Panc1 (cell line): Measurements from ENCODE around the gene UBA52. TPM values are rescaled to one million over a fixed set of nuclear protein-coding genes. Genes with fewer than 3 reads are reported as not detected.

Source experiments
- ATAC-seq: fragments of 200-7000 bp; cut with Tn5 transposase; 2 replicates; pipeline ENCODE4 v1.9.1; 2020; ENCODE audit warnings: mild to moderate bottlenecking, moderate library complexity
- BruUV-seq: library from RNA; stranded (reverse); fragments of 400-500 nt; replicated peaks from 2 replicates; lab custom pipeline; 2021; lab: Mats Ljungman, UMichigan
- CTCF ChIA-PET: fragments of 300-600 bp; sonication (Branson Sonifier 250); formaldehyde crosslinking; loops from one replicate; lab custom pipeline; 2022; ENCODE audit warnings: antibody characterized with exemption; lab: Charles Lee
- POLR2A ChIA-PET: fragments of 300-600 bp; sonication (Branson Sonifier 250); formaldehyde crosslinking; loops from one replicate; lab custom pipeline; 2022; ENCODE audit warnings: antibody characterized with exemption; lab: Charles Lee
- DNase-seq: peaks from one replicate; pipeline ENCODE4 v3.0.0-alpha.2; 2010; ENCODE audit warnings: low read depth, low spot score
- H3K27ac ChIP-seq: 2 replicates; pipeline ENCODE4 v1.5.1; 2011; ENCODE audit warnings: mild to moderate bottlenecking, low read length, inconsistent platforms
- H3K27me3 ChIP-seq: fragments of 200-500 bp; sonication (Bioruptor generic); 2 replicates; pipeline ENCODE4 v1.6.0; 2014; ENCODE audit warnings: low read length, inconsistent platforms; ENCODE audit not compliant: control insufficient read depth, insufficient read depth
- H3K36me3 ChIP-seq: fragments of 200-500 bp; sonication (Bioruptor generic); 2 replicates; pipeline ENCODE4 v1.5.1; 2014; ENCODE audit warnings: inconsistent platforms, mild to moderate bottlenecking, low read length, moderate library complexity; ENCODE audit not compliant: control insufficient read depth, insufficient read depth
- H3K4me1 ChIP-seq: 2 replicates; pipeline ENCODE4 v1.5.1; 2011; ENCODE audit warnings: inconsistent platforms, mild to moderate bottlenecking, low read length, moderate library complexity; ENCODE audit not compliant: control insufficient read depth, insufficient read depth
- H3K4me3 ChIP-seq, 2 experiments: 2 replicates each; pipeline ENCODE4 v1.5.1; 2011 to 2012; ENCODE audit warnings: low read depth in 2 of 2, low read length in 2 of 2, mild to moderate bottlenecking in 2 of 2, inconsistent platforms in 1 of 2, moderate library complexity in 1 of 2
- H3K9me3 ChIP-seq: fragments of 200-500 bp; sonication (Bioruptor generic); 2 replicates; pipeline ENCODE4 v1.5.1; 2014; ENCODE audit warnings: low read depth, mild to moderate bottlenecking, inconsistent platforms, low read length, moderate library complexity; ENCODE audit not compliant: control insufficient read depth, insufficient read depth
- POLR2AphosphoS5 ChIP-seq: IDR thresholded peaks from 2 replicates; pipeline ENCODE4 v1.6.1; 2012; ENCODE audit warnings: mild to moderate bottlenecking, low read depth, low read length, moderate library complexity
- SIN3A ChIP-seq: IDR thresholded peaks from 2 replicates; pipeline ENCODE4 v1.6.1; 2012; ENCODE audit warnings: low read depth, mild to moderate bottlenecking, low read length, moderate library complexity, borderline replicate concordance; ENCODE audit not compliant: insufficient read depth
- TCF7L2 ChIP-seq: IDR thresholded peaks from 2 replicates; pipeline ENCODE4 v1.6.1; 2011; ENCODE audit warnings: mild to moderate bottlenecking, low read depth, low read length, inconsistent platforms
- in situ Hi-C: cut with HindIII; loops from 2 replicates; pipeline ENCODE4 v1.10.0; 2016; ENCODE audit warnings: low sequenced_read_pairs, low pct_unique_long_range_greater_than_20kb
- intact Hi-C: fragments of 100-400 bp; cut with micrococcal nuclease; formaldehyde crosslinking; loops from one replicate; pipeline ENCODE4 v1.10.0; 2022; ENCODE audit not compliant: unreplicated experiment
- total RNA-seq: library from RNA; stranded (reverse); gene quantifications from one replicate; pipeline ENCODE4 v1.2.1, GENCODE V29; 2021; ENCODE audit not compliant: unreplicated experiment
- TF ChIP-seq, protein P1 (sequence below): fragments of 450-650 bp; IDR thresholded peaks from 2 replicates; pipeline ENCODE4 v1.5.1; 2017; ENCODE audit warnings: mild to moderate bottlenecking
- TF ChIP-seq, protein P2 (sequence below), 2 experiments: IDR thresholded peaks; 2 replicates each; pipeline ENCODE4 v1.6.1; 2011 to 2012; ENCODE audit warnings: low read depth in 2 of 2, control low read depth in 1 of 2, low read length in 1 of 2, mild to moderate bottlenecking in 1 of 2, moderate library complexity in 1 of 2; ENCODE audit not compliant: insufficient read depth in 1 of 2

Gene UBA52
- total RNA-seq, 1 experiment from 2014 or later: 907 TPM

DNA sequence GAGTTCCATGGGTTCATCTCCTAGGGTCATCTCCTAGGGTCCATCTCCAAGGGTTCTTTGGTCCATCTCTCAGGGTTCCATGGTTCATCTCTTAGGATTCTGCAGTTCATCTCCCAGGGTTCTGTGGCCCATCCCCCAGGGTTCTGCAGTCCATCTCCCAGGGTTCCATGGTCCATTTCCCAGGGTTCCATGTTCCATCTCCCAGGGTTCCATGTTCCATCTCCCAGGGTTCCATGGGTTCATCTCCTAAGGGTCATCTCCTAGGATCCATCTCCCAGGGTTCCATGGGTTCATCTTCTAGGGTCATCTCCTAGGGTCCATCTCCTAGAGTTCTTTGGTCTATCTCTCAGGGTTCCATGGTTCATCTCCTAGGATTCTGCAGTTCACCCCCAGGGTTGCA lies 45.9 kb downstream of the UBA52 start:
- H3K27me3 ChIP-seq: no peaks in the 10 kb centered on the region
- in situ Hi-C loops (no loop called here), intact Hi-C loops (no loop called here)
- CTCF ChIA-PET: no interaction called here
- H3K9me3 ChIP-seq: no peaks in the 10 kb centered on the region
- no peak overlapping the region for H3K4me3 ChIP-seq
- H3K4me1 ChIP-seq: no peaks in the 10 kb centered on the region
- no peak overlapping the region for H3K27ac ChIP-seq
- H3K36me3 ChIP-seq: no peaks in the 10 kb centered on the region
- no peak for ATAC-seq
- no peak for DNase-seq
- TF ChIP-seq SIN3A: no peak
- TF ChIP-seq, protein P1, sequence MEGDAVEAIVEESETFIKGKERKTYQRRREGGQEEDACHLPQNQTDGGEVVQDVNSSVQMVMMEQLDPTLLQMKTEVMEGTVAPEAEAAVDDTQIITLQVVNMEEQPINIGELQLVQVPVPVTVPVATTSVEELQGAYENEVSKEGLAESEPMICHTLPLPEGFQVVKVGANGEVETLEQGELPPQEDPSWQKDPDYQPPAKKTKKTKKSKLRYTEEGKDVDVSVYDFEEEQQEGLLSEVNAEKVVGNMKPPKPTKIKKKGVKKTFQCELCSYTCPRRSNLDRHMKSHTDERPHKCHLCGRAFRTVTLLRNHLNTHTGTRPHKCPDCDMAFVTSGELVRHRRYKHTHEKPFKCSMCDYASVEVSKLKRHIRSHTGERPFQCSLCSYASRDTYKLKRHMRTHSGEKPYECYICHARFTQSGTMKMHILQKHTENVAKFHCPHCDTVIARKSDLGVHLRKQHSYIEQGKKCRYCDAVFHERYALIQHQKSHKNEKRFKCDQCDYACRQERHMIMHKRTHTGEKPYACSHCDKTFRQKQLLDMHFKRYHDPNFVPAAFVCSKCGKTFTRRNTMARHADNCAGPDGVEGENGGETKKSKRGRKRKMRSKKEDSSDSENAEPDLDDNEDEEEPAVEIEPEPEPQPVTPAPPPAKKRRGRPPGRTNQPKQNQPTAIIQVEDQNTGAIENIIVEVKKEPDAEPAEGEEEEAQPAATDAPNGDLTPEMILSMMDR: no peak
- TF ChIP-seq, protein P2, sequence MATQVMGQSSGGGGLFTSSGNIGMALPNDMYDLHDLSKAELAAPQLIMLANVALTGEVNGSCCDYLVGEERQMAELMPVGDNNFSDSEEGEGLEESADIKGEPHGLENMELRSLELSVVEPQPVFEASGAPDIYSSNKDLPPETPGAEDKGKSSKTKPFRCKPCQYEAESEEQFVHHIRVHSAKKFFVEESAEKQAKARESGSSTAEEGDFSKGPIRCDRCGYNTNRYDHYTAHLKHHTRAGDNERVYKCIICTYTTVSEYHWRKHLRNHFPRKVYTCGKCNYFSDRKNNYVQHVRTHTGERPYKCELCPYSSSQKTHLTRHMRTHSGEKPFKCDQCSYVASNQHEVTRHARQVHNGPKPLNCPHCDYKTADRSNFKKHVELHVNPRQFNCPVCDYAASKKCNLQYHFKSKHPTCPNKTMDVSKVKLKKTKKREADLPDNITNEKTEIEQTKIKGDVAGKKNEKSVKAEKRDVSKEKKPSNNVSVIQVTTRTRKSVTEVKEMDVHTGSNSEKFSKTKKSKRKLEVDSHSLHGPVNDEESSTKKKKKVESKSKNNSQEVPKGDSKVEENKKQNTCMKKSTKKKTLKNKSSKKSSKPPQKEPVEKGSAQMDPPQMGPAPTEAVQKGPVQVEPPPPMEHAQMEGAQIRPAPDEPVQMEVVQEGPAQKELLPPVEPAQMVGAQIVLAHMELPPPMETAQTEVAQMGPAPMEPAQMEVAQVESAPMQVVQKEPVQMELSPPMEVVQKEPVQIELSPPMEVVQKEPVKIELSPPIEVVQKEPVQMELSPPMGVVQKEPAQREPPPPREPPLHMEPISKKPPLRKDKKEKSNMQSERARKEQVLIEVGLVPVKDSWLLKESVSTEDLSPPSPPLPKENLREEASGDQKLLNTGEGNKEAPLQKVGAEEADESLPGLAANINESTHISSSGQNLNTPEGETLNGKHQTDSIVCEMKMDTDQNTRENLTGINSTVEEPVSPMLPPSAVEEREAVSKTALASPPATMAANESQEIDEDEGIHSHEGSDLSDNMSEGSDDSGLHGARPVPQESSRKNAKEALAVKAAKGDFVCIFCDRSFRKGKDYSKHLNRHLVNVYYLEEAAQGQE (IDR thresholded peaks at IDR 0.05; ENCODE audit: insufficient read depth in 1 of 2, low read depth in 2 of 2, low read length in 1 of 2): no peak
- TF ChIP-seq TCF7L2: no peak
- no peak for TF ChIP-seq POLR2AphosphoS5
- POLR2A ChIA-PET: no interaction called here
- BruUV-seq: no TSS peak

DNA sequence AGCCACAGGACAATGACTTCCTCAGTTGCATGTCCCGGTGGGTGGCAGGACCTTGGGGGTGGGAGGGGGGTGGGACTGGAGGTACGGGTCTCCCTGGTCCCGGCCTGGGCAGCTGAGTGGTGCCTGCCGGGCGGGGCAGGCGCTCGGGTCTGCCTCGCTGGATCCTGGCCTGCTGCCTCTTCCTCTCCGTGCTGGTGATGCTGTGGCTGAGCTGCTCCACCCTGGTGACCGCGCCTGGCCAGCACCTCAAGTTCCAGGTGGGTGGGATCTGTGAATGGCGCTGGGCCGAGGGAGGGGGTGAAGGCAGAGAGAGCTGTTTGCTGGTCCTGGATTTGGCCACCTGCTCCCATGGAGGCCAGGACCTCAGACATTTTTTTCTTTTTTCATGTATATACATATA lies 46.6 kb downstream of the UBA52 start:
- intact Hi-C loops (no loop called here), in situ Hi-C loops (no loop called here)
- CTCF ChIA-PET: no interaction called here
- ATAC-seq: no peak
- Histone ChIP-seq H3K9me3 (no peaks in the 10 kb centered on the region), H3K27me3 (no peaks in the 10 kb centered on the region), H3K4me3 (no peak overlapping the region), H3K27ac (no peak overlapping the region), H3K36me3 (no peaks in the 10 kb centered on the region), H3K4me1 (no peaks in the 10 kb centered on the region)
- POLR2A ChIA-PET: interaction anchor here (0.6 kb wide), 1 partner anchor 64 kb away, joined by 3 read pairs; no protein-coding TSS in a partner anchor
- no TSS peak for BruUV-seq
- TF ChIP-seq, protein P2 (IDR thresholded peaks at IDR 0.05; ENCODE audit: insufficient read depth in 1 of 2, low read depth in 2 of 2, low read length in 1 of 2): no peak
- TF ChIP-seq TCF7L2 (no peak), SIN3A (no peak), POLR2AphosphoS5 (no peak)
- TF ChIP-seq, protein P1: no peak
- no peak for DNase-seq
